HUES48 (cell line): ENCODE results near the gene CLIC6.

Experiments used
- H3K27ac ChIP-seq: one replicate; pipeline ENCODE4 v1.7.0; 2013; ENCODE audit warnings: low read depth, low read length, inconsistent platforms
- H3K27me3 ChIP-seq: 2 replicates; pipeline ENCODE4 v1.6.1; 2013; ENCODE audit warnings: mild to moderate bottlenecking, low read length; ENCODE audit not compliant: control insufficient read depth, insufficient read depth
- H3K36me3 ChIP-seq: 2 replicates; pipeline ENCODE4 v1.6.1; 2013; ENCODE audit warnings: low read length; ENCODE audit not compliant: control insufficient read depth, insufficient read depth
- H3K4me1 ChIP-seq: 2 replicates; pipeline ENCODE4 v1.6.1; 2013; ENCODE audit warnings: mild to moderate bottlenecking, low read length; ENCODE audit not compliant: control insufficient read depth, insufficient read depth
- H3K4me3 ChIP-seq: 2 replicates; pipeline ENCODE4 v1.5.1; 2013; ENCODE audit warnings: mild to moderate bottlenecking, low read depth, low read length
- H3K9ac ChIP-seq: 2 replicates; pipeline ENCODE4 v1.6.1; 2013; ENCODE audit warnings: mild to moderate bottlenecking, low read depth, low read length, moderate library complexity
- H3K9me3 ChIP-seq: 2 replicates; pipeline ENCODE4 v1.6.1; 2013; ENCODE audit warnings: low read length; ENCODE audit not compliant: control insufficient read depth, insufficient read depth

The CLIC6 gene

GRCh38 chr21:34743831-34744230 is 75.0 kb downstream of the CLIC6 start:
- no peak overlapping the region for H3K9ac ChIP-seq
- H3K27ac ChIP-seq: no peak overlapping the region
- H3K9me3 ChIP-seq: no peaks in the 10 kb centered on the region
- no peaks in the 10 kb centered on the region for H3K36me3 ChIP-seq
- no peak overlapping the region for H3K4me3 ChIP-seq
- H3K4me1 ChIP-seq: no peaks in the 10 kb centered on the region
- H3K27me3 ChIP-seq: no peaks in the 10 kb centered on the region

- Histone ChIP-seq H3K27me3 (no peaks in the 10 kb centered on the region), H3K4me3 (no peak overlapping the region), H3K9ac (no peak overlapping the region), H3K27ac (no peak overlapping the region), H3K36me3 (no peaks in the 10 kb centered on the region), H3K4me1 (no peaks in the 10 kb centered on the region), H3K9me3 (no peaks in the 10 kb centered on the region)
Observed at GRCh38 chr21:34744801-34745200, 76.0 kb downstream of the CLIC6 start.

GRCh38 chr21:34745557-34746255 is 76.9 kb downstream of the CLIC6 start:
- Histone ChIP-seq H3K27me3 (no peaks in the 10 kb centered on the region), H3K4me3 (no peak overlapping the region), H3K4me1 (no peaks in the 10 kb centered on the region), H3K9ac (no peak overlapping the region), H3K36me3 (no peaks in the 10 kb centered on the region), H3K27ac (peak overlapping the region; percentile 31), H3K9me3 (no peaks in the 10 kb centered on the region)

GRCh38 chr21:34748862-34749261 is 80.1 kb downstream of the CLIC6 start:
- Histone ChIP-seq H3K9ac (no peak overlapping the region), H3K36me3 (no peaks in the 10 kb centered on the region), H3K4me1 (no peaks in the 10 kb centered on the region), H3K27me3 (no peaks in the 10 kb centered on the region), H3K9me3 (no peaks in the 10 kb centered on the region), H3K27ac (no peak overlapping the region), H3K4me3 (no peak overlapping the region)

GRCh38 chr21:34754690-34755647 is 86.2 kb downstream of the CLIC6 start:
- H3K4me1 ChIP-seq: no peaks in the 10 kb centered on the region
- no peak overlapping the region for H3K27ac ChIP-seq
- H3K9ac ChIP-seq: no peak overlapping the region
- no peaks in the 10 kb centered on the region for H3K9me3 ChIP-seq
- H3K4me3 ChIP-seq: no peak overlapping the region
- no peaks in the 10 kb centered on the region for H3K36me3 ChIP-seq
- no peaks in the 10 kb centered on the region for H3K27me3 ChIP-seq

GRCh38 chr21:34761758-34762330 is 93.0 kb downstream of the CLIC6 start:
- Histone ChIP-seq H3K27me3 (no peaks in the 10 kb centered on the region), H3K9me3 (no peaks in the 10 kb centered on the region), H3K4me3 (no peak overlapping the region), H3K4me1 (no peaks in the 10 kb centered on the region), H3K36me3 (no peaks in the 10 kb centered on the region), H3K9ac (no peak overlapping the region), H3K27ac (no peak overlapping the region)

GRCh38 chr21:34762786-34763185 is 94.0 kb downstream of the CLIC6 start:
- H3K9ac ChIP-seq: no peak overlapping the region
- H3K4me3 ChIP-seq: no peak overlapping the region
- H3K27me3 ChIP-seq: no peaks in the 10 kb centered on the region
- no peaks in the 10 kb centered on the region for H3K36me3 ChIP-seq
- no peak overlapping the region for H3K27ac ChIP-seq
- H3K4me1 ChIP-seq: no peaks in the 10 kb centered on the region
- H3K9me3 ChIP-seq: no peaks in the 10 kb centered on the region

- no peak overlapping the region for H3K9ac ChIP-seq
- no peak overlapping the region for H3K27ac ChIP-seq
- H3K27me3 ChIP-seq: no peaks in the 10 kb centered on the region
Observed at GRCh38 chr21:34764715-34765284, 96.0 kb downstream of the CLIC6 start.

GRCh38 chr21:34765619-34766018 is 96.8 kb downstream of the CLIC6 start:
- H3K36me3 ChIP-seq: no peaks in the 10 kb centered on the region
- H3K9ac ChIP-seq: no peak overlapping the region
- H3K4me1 ChIP-seq: no peaks in the 10 kb centered on the region
- H3K27ac ChIP-seq: no peak overlapping the region
- no peak overlapping the region for H3K4me3 ChIP-seq
- H3K27me3 ChIP-seq: no peaks in the 10 kb centered on the region
- H3K9me3 ChIP-seq: no peaks in the 10 kb centered on the region

More at GRCh38 chr21:34764715-34765284, 96.0 kb downstream of the CLIC6 start:
- Histone ChIP-seq H3K9me3 (no peaks in the 10 kb centered on the region), H3K4me1 (no peaks in the 10 kb centered on the region), H3K36me3 (no peaks in the 10 kb centered on the region), H3K4me3 (no peak overlapping the region)

GRCh38 chr21:34766862-34767261 is 98.1 kb downstream of the CLIC6 start:
- no peaks in the 10 kb centered on the region for H3K36me3 ChIP-seq
- no peaks in the 10 kb centered on the region for H3K4me1 ChIP-seq
- no peak overlapping the region for H3K27ac ChIP-seq
- no peaks in the 10 kb centered on the region for H3K9me3 ChIP-seq
- no peak overlapping the region for H3K9ac ChIP-seq
- H3K27me3 ChIP-seq: no peaks in the 10 kb centered on the region
- H3K4me3 ChIP-seq: no peak overlapping the region
